Measurements from ENCODE around the gene SPDYE6. TPM values are rescaled to one million over a fixed set of nuclear protein-coding genes. Genes with fewer than 3 reads are reported as not detected.

The SPDYE6 gene
- total RNA-seq, 1 donor from 2014 or later: not detected

- Mint-ChIP-seq H3K4me3 (ENCODE audit: low read depth) (peak overlapping the region; percentile 79), H3K27me3 (no peaks in the 10 kb centered on the region), H3K27ac (peak overlapping the region; percentile 98), H3K4me1 (ENCODE audit: low read depth) (peaks cover 17% of the 10 kb centered on the region), H3K36me3 (ENCODE audit: insufficient read depth) (peaks cover 16% of the 10 kb centered on the region), H3K9me3 (ENCODE audit: low read depth) (no peaks in the 10 kb centered on the region)
- no peak for TF ChIP-seq CTCF (IDR thresholded peaks at IDR 0.05; ENCODE audit: unreplicated experiment)
- DNase-seq (ENCODE audit: low spot score, unreplicated experiment): no peak
Observed at GRCh38 chr7:102396710-102397019, 40.4 kb upstream of the SPDYE6 start.

- Mint-ChIP-seq H3K4me1 (ENCODE audit: low read depth) (peaks cover 17% of the 10 kb centered on the region), H3K36me3 (ENCODE audit: insufficient read depth) (peaks cover 15% of the 10 kb centered on the region), H3K9me3 (ENCODE audit: low read depth) (no peaks in the 10 kb centered on the region), H3K4me3 (ENCODE audit: low read depth) (peak within 1 kb of the TSS; percentile 79), H3K27ac (peak within 1 kb of the TSS; percentile 98), H3K27me3 (no peaks in the 10 kb centered on the region)
- TF ChIP-seq CTCF (IDR thresholded peaks at IDR 0.05; ENCODE audit: unreplicated experiment): no peak
- peak; percentile 70 for DNase-seq (ENCODE audit: low spot score, unreplicated experiment)
Observed at GRCh38 chr7:102395873-102396709, 39.8 kb upstream of the SPDYE6 start, which contains the start of gene PRKRIP1. Gene PRKRIP1, plus strand, starts transcription at chr7:102396363. Its CDS starts 49 bp downstream, at chr7:102396412.

GRCh38 chr7:102395592-102395872 lies 39.3 kb upstream of the SPDYE6 start:
- Mint-ChIP-seq H3K9me3 (ENCODE audit: low read depth) (no peaks in the 10 kb centered on the region), H3K4me3 (ENCODE audit: low read depth) (peak overlapping the region; percentile 79), H3K36me3 (ENCODE audit: insufficient read depth) (peaks cover 12% of the 10 kb centered on the region), H3K4me1 (ENCODE audit: low read depth) (peaks cover 17% of the 10 kb centered on the region), H3K27me3 (no peaks in the 10 kb centered on the region), H3K27ac (peak overlapping the region; percentile 98)
- no peak for TF ChIP-seq CTCF (IDR thresholded peaks at IDR 0.05; ENCODE audit: unreplicated experiment)
- no peak for DNase-seq (ENCODE audit: low spot score, unreplicated experiment)

- no peak for TF ChIP-seq CTCF (IDR thresholded peaks at IDR 0.05; ENCODE audit: unreplicated experiment)
- H3K36me3 Mint-ChIP-seq (ENCODE audit: insufficient read depth): peaks cover 7% of the 10 kb centered on the region
- no peaks in the 10 kb centered on the region for H3K27me3 Mint-ChIP-seq
- H3K4me1 Mint-ChIP-seq (ENCODE audit: low read depth): peaks cover 17% of the 10 kb centered on the region
- H3K27ac Mint-ChIP-seq: peak overlapping the region; percentile 91
- H3K9me3 Mint-ChIP-seq (ENCODE audit: low read depth): no peaks in the 10 kb centered on the region
- H3K4me3 Mint-ChIP-seq (ENCODE audit: low read depth): no peak overlapping the region
- DNase-seq (ENCODE audit: low spot score, unreplicated experiment): no peak
Observed at GRCh38 chr7:102393467-102393866, 37.2 kb upstream of the SPDYE6 start.

GRCh38 chr7:102392330-102392729 lies 36.1 kb upstream of the SPDYE6 start:
- Mint-ChIP-seq H3K27me3 (no peaks in the 10 kb centered on the region), H3K4me1 (ENCODE audit: low read depth) (peaks cover 14% of the 10 kb centered on the region), H3K27ac (peak overlapping the region; percentile 88), H3K9me3 (ENCODE audit: low read depth) (no peaks in the 10 kb centered on the region), H3K36me3 (ENCODE audit: insufficient read depth) (peaks cover 7% of the 10 kb centered on the region), H3K4me3 (ENCODE audit: low read depth) (no peak overlapping the region)
- DNase-seq (ENCODE audit: low spot score, unreplicated experiment): no peak
- TF ChIP-seq CTCF (IDR thresholded peaks at IDR 0.05; ENCODE audit: unreplicated experiment): no peak
